BE2C (cell line): ENCODE data around the gene THEM5.

Source experiments
- DNase-seq: peaks from one replicate; pipeline ENCODE4 v3.0.0-alpha.2; 2020
- H3K27me3 ChIP-seq: fragments of 250-450 bp; sonication (Bioruptor Pico); 2 replicates; pipeline ENCODE4 v1.5.1; 2020; ENCODE audit warnings: mild to moderate bottlenecking
- H3K36me3 ChIP-seq: fragments of 250-450 bp; sonication (Bioruptor Pico); 2 replicates; pipeline ENCODE4 v1.5.1; 2020; ENCODE audit warnings: mild to moderate bottlenecking
- H3K4me1 ChIP-seq: fragments of 250-450 bp; sonication (Bioruptor Pico); 2 replicates; pipeline ENCODE4 v1.5.1; 2020
- H3K4me3 ChIP-seq: 2 replicates; pipeline ENCODE4 v1.5.1; 2011; ENCODE audit warnings: low read depth, low read length
- H3K9me3 ChIP-seq: fragments of 250-450 bp; sonication (Bioruptor Pico); 2 replicates; pipeline ENCODE4 v1.5.1; 2020
- CTCF ChIP-seq: IDR thresholded peaks from 2 replicates; pipeline ENCODE4 v1.5.1; 2012; ENCODE audit warnings: mild to moderate bottlenecking, low read depth, low read length

THEM5 gene

DNA sequence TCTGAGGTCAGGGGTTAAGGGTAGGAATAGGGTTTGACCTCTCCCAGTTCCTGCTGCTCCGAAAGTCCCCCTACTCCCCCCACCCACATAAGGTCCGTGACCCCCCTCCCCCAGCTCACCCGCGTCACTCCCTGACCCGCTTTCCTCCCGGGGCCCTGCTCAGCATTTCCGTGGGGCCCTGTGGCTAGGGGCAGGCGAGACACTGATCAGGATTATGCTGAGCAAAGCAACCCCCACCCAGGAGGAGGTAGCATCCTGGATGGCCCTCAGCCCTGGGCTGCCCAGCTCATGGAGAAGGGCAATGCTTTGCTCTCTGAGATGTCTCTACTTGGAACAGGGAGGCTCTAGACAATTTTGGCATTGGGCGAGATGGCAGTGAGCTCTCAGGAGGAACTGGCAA, 25.7 kb downstream of the THEM5 start:
- no peak for TF ChIP-seq CTCF
- no peak for DNase-seq
- H3K36me3 ChIP-seq = no peaks in the 10 kb centered on the region
- no peaks in the 10 kb centered on the region for H3K9me3 ChIP-seq
- peaks cover 34% of the 10 kb centered on the region for H3K4me1 ChIP-seq
- no peak overlapping the region for H3K4me3 ChIP-seq
- no peaks in the 10 kb centered on the region for H3K27me3 ChIP-seq

DNA sequence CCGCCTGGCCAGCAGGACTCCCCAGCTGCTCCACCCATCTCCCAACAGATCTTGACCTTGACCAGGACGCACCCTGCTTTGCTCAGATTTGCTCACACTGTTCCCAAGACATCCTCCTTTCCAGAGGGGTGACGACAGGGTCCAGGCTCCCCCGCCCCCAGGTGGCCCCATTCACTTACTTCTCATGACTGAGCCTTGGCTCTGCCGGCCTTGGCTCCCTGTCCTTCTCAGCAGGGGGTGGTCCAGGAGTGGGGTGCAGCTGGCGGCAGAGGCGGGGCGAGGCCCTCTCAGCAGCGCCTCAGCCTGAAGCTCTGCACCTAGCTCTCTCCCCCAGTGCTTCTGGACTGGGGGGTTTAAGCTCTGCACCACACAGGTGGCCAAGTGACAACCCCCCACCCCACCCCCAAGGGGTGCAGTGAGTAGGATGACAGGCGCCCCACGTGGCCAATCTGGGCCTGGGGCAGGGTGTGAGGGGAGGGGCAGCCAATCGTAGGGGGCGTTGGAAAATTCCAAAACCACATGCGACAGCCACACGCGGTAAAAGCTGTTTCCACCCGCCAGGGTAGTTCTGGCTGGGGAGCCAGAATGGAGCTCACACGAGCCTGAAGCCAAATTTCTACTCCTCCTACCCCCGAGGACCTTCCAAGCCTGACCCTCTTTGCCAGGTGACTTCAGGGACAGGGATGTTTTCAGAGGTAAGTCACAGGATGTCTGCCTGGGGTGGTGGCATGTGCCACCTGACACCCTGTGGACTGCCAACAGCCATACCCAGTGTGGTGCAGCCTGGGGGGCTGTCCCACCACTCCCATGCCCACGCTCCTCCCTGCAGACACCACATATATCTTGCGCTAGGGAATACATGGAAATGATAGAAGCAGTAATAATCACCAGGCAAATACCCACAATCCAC, 27.5 kb downstream of the THEM5 start:
- TF ChIP-seq CTCF = no peak
- Histone ChIP-seq H3K4me3 (no peak overlapping the region), H3K4me1 (peaks cover 45% of the 10 kb centered on the region), H3K9me3 (no peaks in the 10 kb centered on the region), H3K27me3 (no peaks in the 10 kb centered on the region), H3K36me3 (no peaks in the 10 kb centered on the region)
- no peak for DNase-seq

DNA sequence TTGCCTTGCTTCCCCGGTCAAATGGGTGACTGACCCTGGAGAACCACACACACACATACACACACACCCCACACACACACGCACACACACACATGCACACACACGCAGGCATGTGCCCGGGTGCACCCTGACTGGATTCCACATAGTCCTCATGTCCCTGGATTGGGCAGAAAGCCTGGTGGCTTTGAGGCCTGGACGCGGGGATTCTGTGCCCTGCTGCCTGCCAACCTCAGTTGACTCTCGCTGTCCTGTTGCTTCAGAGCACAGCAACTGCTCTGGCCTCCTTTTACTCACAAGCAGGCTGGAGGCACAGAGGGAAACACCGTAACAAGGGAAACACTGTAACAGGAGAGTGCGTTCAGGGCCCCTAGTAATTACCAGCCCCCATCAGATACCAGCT, 28.3 kb downstream of the THEM5 start:
- no peak overlapping the region for H3K4me3 ChIP-seq
- no peak for TF ChIP-seq CTCF
- no peaks in the 10 kb centered on the region for H3K9me3 ChIP-seq
- H3K36me3 ChIP-seq = no peaks in the 10 kb centered on the region
- no peak for DNase-seq
- no peaks in the 10 kb centered on the region for H3K27me3 ChIP-seq
- peaks cover 44% of the 10 kb centered on the region for H3K4me1 ChIP-seq

DNA sequence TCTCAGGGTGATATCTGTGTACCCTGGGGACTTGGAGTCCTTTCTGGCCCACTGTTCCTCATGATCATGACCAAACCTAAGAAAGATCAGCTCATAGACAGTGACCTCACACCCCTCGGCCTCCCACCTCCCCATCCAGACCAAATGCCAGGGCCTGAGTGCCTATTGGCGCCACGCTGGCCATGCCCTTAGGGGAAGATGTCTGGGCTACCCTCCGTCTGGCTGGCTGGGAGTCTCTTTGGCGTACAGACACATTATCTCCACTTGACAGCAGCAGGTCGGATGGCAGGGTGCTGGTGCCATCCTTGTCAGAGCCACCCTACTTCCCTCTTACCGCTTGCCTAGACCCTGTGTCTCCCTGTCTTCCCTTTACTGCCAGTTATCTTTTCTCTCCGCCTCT, 30.3 kb downstream of the THEM5 start:
- no peaks in the 10 kb centered on the region for H3K27me3 ChIP-seq
- no peaks in the 10 kb centered on the region for H3K36me3 ChIP-seq
- DNase-seq = peak; percentile 57
- peaks cover 30% of the 10 kb centered on the region for H3K4me1 ChIP-seq
- no peak for TF ChIP-seq CTCF
- H3K4me3 ChIP-seq = no peak overlapping the region
- no peaks in the 10 kb centered on the region for H3K9me3 ChIP-seq

- H3K4me3 ChIP-seq = no peak overlapping the region
- TF ChIP-seq CTCF = no peak
- no peaks in the 10 kb centered on the region for H3K27me3 ChIP-seq
- no peaks in the 10 kb centered on the region for H3K36me3 ChIP-seq
- no peak for DNase-seq
- H3K4me1 ChIP-seq = peaks cover 29% of the 10 kb centered on the region
- H3K9me3 ChIP-seq = no peaks in the 10 kb centered on the region
These were observed 31.1 kb downstream of the THEM5 start for GRCh38 chr1:151822404-151822803.

DNA sequence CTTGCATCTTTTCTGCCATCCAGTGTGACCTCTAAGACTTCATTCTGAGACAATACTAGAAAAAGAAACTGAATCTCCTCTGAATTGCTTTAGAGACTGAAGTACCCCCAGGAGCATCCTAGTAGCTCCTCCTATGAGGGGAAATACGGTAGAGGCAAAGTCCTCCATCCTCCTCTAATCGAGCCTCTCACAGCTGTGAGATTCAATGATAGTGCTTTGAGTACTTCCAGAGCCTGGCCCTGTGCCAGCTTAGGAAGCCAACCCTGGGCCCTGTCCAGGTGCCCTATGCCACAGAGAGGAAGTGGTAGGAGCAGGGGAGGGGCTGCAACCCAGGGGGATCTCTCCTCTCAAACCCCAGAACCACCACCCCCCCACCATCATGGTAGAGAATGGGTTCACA, 32.6 kb downstream of the THEM5 start:
- TF ChIP-seq CTCF = no peak
- H3K36me3 ChIP-seq = no peaks in the 10 kb centered on the region
- no peaks in the 10 kb centered on the region for H3K9me3 ChIP-seq
- DNase-seq = peak; percentile 76
- no peaks in the 10 kb centered on the region for H3K27me3 ChIP-seq
- H3K4me1 ChIP-seq = peaks cover 29% of the 10 kb centered on the region
- no peak overlapping the region for H3K4me3 ChIP-seq
